ENCODE measurements around the gene PHC1.
"Not testable (repeated sequence)": the region's sequence is repeated elsewhere in the genome, so short reads cannot be mapped to it uniquely, and the experiment has no call there.

GRCh38 chr12:8934080-8934479 is 19.8 kb downstream of the PHC1 start:
- TF ChIP-seq TAF1, POLR2AphosphoS5 (IDR thresholded peaks at IDR 0.05; ENCODE audit: low read depth, low read length): not testable (repeated sequence)
